Activated CD4-positive, alpha-beta T cell treated with anti-CD3 and anti-CD28 coated beads, Interleukin-2, amount 10 ng/mL, durations not matched to agents 24 days and 14 days (primary cell): ENCODE data around the gene CPT1B. TPM values are rescaled to one million over a fixed set of nuclear protein-coding genes. Genes with fewer than 3 reads are reported as not detected.
A peak's percentile ranks its signal among the peaks of the same experiment; 100 is the strongest.

Source experiments
- DNase-seq: peaks from one replicate; pipeline ENCODE4 v3.0.0; 2022
- H3K27ac Mint-ChIP-seq: one replicate; pipeline ENCODE4 v1.8.0; 2022; ENCODE audit warnings: mild to moderate bottlenecking, mixed read lengths
- H3K27me3 Mint-ChIP-seq: one replicate; pipeline ENCODE4 v1.8.0; 2022; ENCODE audit warnings: mixed read lengths
- H3K36me3 Mint-ChIP-seq: one replicate; pipeline ENCODE4 v1.8.0; 2022; ENCODE audit warnings: low read depth, mild to moderate bottlenecking, mixed read lengths
- H3K4me1 Mint-ChIP-seq: one replicate; pipeline ENCODE4 v1.8.0; 2021; ENCODE audit warnings: mixed read lengths
- H3K4me3 Mint-ChIP-seq: one replicate; pipeline ENCODE4 v1.8.0; 2022; ENCODE audit warnings: mild to moderate bottlenecking, moderate library complexity, mixed read lengths
- H3K9me3 Mint-ChIP-seq: one replicate; pipeline ENCODE4 v1.8.0; 2021; ENCODE audit warnings: mixed read lengths
- intact Hi-C: fragments of 100-400 bp; cut with micrococcal nuclease; formaldehyde crosslinking; loops from one replicate; pipeline ENCODE4 v1.15.1; 2023
- total RNA-seq: library from RNA; stranded (reverse); gene quantifications from 2 replicates; pipeline ENCODE4 v1.2.3, GENCODE V29; 2022

Gene CPT1B
- total RNA-seq, 1 donor from 2014 or later, result 71.5 TPM

DNA sequence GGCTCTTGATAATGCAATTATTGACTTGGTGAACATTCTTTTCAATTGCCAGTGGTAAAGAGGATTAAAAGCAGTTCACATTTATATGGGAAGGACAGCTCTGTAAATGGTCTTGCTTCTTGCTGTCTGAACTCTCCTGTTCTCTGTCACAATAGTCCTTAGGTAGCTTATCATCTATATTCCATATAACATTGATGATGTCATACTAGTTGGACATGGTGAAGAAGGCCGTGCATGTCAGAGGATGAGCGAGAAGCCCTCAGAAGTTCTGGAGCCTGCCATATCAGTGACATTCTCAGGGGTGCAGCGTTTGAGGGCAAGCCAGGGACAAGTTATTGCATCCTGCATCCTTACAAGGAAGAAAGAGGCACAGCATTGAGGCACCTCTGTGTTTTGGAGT is 7.0 kb upstream of the CPT1B start:
- peaks cover 10% of the 10 kb centered on the region for H3K36me3 Mint-ChIP-seq
- peaks cover 10% of the 10 kb centered on the region for H3K4me1 Mint-ChIP-seq
- DNase-seq, result no peak
- intact Hi-C loops, result no loop called here
- no peak overlapping the region for H3K27ac Mint-ChIP-seq
- H3K9me3 Mint-ChIP-seq, result no peaks in the 10 kb centered on the region
- no peak overlapping the region for H3K4me3 Mint-ChIP-seq
- H3K27me3 Mint-ChIP-seq, result peaks cover 3% of the 10 kb centered on the region

DNA sequence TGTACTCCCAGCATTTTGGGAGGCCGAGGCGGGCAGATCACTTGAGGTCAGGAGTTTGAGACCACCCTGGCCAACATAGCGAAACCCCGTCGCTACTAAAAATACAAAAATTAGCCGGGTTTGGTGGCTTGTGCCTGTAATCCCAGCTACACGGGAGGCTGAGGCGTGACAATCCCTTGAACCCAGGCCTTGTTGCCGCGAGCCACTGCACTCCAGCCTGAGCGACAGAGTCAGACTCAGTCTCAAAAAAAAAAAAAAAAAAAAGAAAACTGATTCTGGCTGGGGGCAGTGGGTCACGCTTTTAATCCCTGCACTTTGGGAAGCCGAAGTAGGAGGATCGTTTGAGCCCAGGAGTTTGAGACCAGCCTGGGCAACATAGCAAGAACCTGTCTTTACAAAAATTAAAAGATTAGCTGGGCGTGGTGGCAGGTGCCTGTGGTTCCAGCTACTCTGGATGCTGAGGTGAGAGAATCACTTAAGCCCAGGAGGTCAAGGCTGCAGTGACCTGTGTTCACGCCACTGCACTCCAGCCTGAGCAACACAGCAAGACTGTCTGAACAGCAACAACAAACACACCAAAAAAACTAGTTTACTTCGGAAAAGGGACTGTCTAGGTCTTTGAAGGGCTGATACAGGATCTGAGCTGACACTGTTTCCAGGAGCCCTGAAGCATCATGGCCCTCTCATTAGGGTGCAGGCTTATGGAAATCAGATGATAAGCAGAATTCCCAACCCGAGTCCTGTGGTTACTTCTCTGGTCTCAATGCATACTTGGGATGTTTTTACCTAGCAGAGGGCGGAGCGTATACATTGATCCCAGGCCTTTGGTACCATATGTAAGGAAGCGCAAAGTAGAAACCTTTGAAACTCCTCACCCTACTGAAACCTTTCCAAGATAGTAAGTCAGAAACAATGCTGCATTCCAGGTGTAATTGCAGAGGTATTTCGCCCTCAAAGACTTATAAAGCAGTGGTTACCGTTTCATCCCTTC is 6.2 kb upstream of the CPT1B start:
- no peak for DNase-seq
- peaks cover 14% of the 10 kb centered on the region for H3K4me1 Mint-ChIP-seq
- intact Hi-C loops, result no loop called here
- no peaks in the 10 kb centered on the region for H3K9me3 Mint-ChIP-seq
- H3K27ac Mint-ChIP-seq, result no peak overlapping the region
- H3K36me3 Mint-ChIP-seq, result peaks cover 15% of the 10 kb centered on the region
- no peaks in the 10 kb centered on the region for H3K27me3 Mint-ChIP-seq
- peak overlapping the region; percentile 93 for H3K4me3 Mint-ChIP-seq

DNA sequence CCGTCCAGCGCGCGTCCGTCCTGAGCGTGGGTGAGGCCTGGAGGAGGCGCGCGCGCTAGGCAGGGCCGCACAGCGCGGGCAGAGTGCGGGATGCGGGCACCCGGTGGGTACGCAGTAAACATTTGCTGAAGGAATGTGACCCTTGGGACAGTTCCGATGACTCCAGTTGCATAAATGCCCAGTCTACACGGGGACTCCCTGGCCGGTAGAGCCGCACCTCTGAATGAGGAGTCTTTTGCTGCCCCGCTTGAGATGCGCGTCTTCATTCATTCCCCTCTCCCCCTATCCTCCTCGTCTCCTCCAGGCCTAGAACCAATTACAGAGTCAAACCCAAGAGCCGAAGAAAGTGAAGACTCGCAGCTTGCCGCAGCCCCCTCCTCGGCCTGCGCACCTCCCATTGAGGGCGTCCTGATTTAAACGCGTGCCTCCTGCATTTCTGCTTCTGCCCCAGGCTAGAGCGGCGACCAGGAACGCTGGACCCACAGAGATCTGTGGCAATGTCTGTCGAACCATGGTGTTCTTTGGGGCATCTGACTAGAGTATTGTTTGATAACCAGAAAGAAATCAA is 5.2 kb upstream of the CPT1B start:
- H3K27ac Mint-ChIP-seq, result peak overlapping the region; percentile 87
- H3K4me3 Mint-ChIP-seq, result peak overlapping the region; percentile 93
- peaks cover 18% of the 10 kb centered on the region for H3K36me3 Mint-ChIP-seq
- peaks cover 14% of the 10 kb centered on the region for H3K4me1 Mint-ChIP-seq
- H3K27me3 Mint-ChIP-seq, result no peaks in the 10 kb centered on the region
- no peaks in the 10 kb centered on the region for H3K9me3 Mint-ChIP-seq
- no peak for DNase-seq
- intact Hi-C loops, result loop anchor here (1.0 to 2.0 kb wide), 4 partner anchors 45 to 58 kb away; partner anchors contain the start of genes ARSA, SCO2 and TYMP

DNA sequence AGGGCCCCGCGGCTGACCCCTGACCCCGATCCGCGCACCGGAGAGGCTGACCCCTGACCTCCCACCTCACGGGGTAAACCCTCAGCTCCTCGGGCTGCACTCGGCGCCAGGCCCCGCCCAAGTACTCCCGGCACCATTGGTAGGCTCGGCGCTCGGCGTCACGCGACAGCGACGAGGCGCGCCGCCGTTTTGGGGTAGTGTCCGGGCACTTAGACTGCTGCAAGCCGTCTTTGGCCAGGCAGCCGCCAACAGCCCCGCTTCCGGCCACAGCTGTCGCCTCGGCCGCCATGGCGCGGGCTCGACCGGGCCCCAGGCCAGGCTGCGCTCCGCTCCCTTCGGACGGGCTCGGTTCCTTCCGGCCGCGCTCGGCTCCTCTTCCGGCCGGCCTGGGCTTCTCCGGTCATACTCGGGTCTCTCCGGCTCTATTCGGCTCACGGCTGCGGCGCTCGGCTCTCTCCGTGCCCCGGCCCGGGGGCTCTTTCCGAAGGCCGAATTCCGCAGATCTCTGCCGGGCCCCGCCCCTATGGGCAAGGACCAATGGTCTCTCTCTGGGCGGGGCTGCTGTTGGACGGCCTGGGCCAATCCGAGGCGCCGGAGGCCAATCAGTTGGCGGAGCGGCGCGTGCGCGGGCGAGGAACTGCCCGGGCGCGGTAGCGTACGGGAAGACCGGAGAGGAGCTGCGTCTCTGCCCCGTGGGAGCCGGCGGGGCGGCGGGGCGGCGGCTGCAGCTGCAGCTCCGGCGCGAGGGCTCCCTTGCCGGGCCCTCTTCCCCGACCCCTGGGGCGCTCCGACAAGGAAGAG is 4.5 kb upstream of the CPT1B start, which contains the start of gene CHKB:
TSS of gene CHKB (minus strand) at position 357 of the 801 bp plus-strand sequence. CDS start at position 289, 68 bp downstream.
- intact Hi-C loops, result loop anchor here (1.0 to 2.0 kb wide), 8 partner anchors 19 to 112 kb away; partner anchors contain the start of genes ARSA, LMF2, SCO2 and TYMP
- H3K27me3 Mint-ChIP-seq, result no peaks in the 10 kb centered on the region
- peaks cover 18% of the 10 kb centered on the region for H3K36me3 Mint-ChIP-seq
- peaks cover 14% of the 10 kb centered on the region for H3K4me1 Mint-ChIP-seq
- peak; percentile 100 for DNase-seq
- peak within 1 kb of the TSS; percentile 93 for H3K4me3 Mint-ChIP-seq
- H3K27ac Mint-ChIP-seq, result peak within 1 kb of the TSS; percentile 93
- H3K9me3 Mint-ChIP-seq, result no peaks in the 10 kb centered on the region

DNA sequence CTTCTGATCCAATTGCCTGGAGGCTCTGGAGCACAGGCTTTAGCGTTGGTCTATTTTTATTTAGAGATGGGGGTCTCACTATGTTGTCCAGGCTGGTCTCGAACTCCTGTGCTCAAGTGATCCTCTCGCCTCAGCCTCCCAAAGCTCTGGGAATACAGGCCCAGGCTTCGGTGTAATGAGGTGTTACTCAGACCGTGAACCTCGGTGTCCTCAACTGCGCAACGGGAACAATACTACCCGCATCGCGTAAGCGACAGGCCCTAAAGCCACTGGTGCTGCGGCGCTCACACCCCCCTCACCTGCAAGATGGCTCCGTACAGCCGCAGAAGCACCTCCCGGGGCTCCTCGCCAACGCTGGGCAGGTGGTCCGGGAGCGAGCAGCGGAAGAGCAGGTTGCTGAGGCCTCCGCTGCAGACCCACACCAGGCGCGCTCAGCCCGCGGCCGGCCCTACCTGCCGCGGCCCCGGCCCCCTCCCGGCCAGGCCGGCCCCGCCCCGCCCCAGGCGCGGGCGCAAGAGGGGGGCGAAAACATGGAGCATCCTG is 3.8 kb upstream of the CPT1B start:
- intact Hi-C loops, result loop anchor here (1.0 to 2.0 kb wide), 7 partner anchors 19 to 112 kb away; partner anchors contain the start of genes ARSA, LMF2 and TYMP
- Mint-ChIP-seq H3K36me3 (peaks cover 25% of the 10 kb centered on the region), H3K9me3 (no peaks in the 10 kb centered on the region), H3K27me3 (no peaks in the 10 kb centered on the region), H3K4me1 (peaks cover 17% of the 10 kb centered on the region), H3K4me3 (peak overlapping the region; percentile 93), H3K27ac (peak overlapping the region; percentile 93)
- DNase-seq, result no peak

DNA sequence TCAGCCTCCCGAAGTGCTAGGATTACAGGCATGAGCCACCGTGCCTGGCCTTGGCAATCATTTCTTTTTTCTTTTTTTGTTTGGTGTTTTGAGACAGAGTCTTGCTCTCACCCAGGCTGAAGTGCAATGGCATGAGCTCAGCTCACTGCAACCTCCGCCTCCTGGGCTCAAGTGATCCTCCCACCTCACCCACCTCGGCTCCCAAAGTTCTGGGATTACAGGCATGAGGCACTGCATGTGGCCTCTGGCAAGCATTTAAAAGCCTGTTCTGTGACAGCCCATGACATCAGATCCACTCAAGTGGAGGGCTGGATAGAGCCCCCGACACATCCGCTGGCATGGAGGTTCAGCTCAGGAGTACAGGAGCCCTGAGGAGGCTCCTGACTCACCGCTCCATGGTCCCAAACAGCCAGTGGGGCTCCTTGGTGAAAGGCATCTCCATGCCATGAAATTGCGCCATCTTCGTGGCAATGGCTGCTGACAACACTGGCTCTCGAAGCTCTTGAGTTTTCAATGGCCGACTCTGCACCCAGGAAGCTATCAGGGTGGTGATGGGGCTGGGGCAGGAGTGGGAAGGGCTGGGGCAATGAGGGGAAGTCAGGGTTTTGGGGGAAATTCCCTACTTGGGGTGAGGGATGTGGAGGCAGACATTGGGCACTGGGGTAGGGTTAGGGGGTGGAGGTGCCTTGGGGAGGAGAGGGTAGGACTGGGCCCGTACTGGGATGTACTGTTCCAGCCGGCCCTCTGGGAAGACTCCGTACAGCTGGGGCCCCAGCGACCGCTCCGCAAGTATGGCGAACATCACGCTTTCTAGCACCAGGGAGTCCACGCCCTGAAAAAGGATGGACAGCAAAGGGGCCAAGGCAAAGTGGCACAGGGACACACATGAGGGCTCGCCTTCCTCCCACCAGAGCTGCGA is 3.1 kb upstream of the CPT1B start:
- no peak for DNase-seq
- intact Hi-C loops, result no loop called here
- H3K4me1 Mint-ChIP-seq, result peaks cover 17% of the 10 kb centered on the region
- peak overlapping the region; percentile 75 for H3K27ac Mint-ChIP-seq
- no peaks in the 10 kb centered on the region for H3K27me3 Mint-ChIP-seq
- peak overlapping the region; percentile 93 for H3K4me3 Mint-ChIP-seq
- H3K36me3 Mint-ChIP-seq, result peaks cover 31% of the 10 kb centered on the region
- H3K9me3 Mint-ChIP-seq, result no peaks in the 10 kb centered on the region

DNA sequence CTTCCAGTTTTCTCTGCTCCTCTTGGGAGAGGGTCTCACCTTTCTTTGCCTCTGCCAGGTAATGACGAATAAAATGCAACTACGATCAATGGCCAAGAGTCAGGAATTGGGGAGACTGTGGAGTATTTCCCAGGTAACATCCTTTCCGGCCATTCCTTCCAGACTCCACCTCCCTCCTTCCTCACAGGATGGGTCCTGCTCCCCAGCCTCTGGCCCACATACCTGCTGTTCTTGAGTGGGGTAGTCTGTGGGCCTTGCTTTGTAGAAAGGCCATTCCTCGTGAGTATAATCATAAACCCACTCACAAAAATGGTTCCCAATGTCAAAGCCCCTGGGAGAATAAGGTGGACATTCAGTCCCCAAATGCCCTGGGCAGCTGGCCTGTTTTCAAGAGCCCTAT is 1.5 kb upstream of the CPT1B start:
- intact Hi-C loops, result no loop called here
- H3K4me3 Mint-ChIP-seq, result no peak overlapping the region

DNA sequence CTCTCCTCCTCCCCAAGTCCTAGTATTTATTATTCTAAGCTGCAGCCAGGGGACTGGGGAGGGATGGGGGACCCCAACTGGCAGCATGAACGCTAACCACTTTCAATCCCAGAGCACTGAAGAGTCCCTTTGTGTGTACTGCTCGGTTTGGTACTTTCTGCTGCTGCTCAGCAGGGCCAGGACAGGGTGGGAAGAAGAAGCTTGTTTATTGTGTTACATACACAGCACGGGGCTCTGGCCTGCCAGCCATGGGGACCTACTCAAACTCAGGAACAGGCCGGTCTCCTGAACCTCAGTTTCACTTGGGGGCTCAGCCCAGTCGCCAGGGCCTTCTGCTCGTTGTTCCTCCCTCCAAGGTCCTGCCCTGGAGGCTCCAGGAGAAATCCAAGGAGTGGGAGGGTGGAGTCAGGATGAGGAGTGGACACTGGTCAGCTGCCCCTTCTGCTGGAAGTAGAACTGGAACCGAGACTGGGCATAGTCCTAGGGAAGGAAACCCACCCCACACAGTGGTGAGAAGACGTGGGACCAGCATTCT is 616 bp upstream of the CPT1B start:
- Mint-ChIP-seq H3K27ac (no peak overlapping the region), H3K36me3 (peaks cover 39% of the 10 kb centered on the region), H3K9me3 (no peaks in the 10 kb centered on the region), H3K4me3 (no peak overlapping the region), H3K4me1 (peaks cover 16% of the 10 kb centered on the region), H3K27me3 (no peaks in the 10 kb centered on the region)
- DNase-seq, result no peak
- intact Hi-C loops, result no loop called here

More for the DNA sequence above, 1.5 kb upstream of the CPT1B start:
- Mint-ChIP-seq H3K36me3 (peaks cover 39% of the 10 kb centered on the region), H3K4me1 (peaks cover 17% of the 10 kb centered on the region), H3K27ac (no peak overlapping the region), H3K27me3 (no peaks in the 10 kb centered on the region), H3K9me3 (no peaks in the 10 kb centered on the region)
- DNase-seq, result no peak

DNA sequence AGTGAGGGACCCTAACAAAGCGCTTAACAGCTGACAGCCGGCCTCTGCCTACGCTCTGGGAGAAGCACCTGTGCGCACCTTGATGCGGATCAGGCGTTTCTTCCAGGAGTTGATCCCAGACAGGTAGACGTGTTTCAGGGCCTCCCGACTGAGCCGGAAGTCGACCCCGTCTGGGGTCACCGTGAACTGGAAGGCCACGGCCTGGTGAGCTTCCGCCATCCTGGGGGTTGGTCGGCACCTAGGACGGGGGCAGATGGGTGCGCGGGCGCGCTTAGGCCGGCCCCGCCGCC is 585 bp downstream of the CPT1B start:
- no peak for DNase-seq
- peaks cover 41% of the 10 kb centered on the region for H3K36me3 Mint-ChIP-seq
- peak overlapping the region; percentile 64 for H3K27ac Mint-ChIP-seq
- no peaks in the 10 kb centered on the region for H3K9me3 Mint-ChIP-seq
- peaks cover 10% of the 10 kb centered on the region for H3K4me1 Mint-ChIP-seq
- intact Hi-C loops, result no loop called here
- no peak overlapping the region for H3K4me3 Mint-ChIP-seq
- no peaks in the 10 kb centered on the region for H3K27me3 Mint-ChIP-seq

DNA sequence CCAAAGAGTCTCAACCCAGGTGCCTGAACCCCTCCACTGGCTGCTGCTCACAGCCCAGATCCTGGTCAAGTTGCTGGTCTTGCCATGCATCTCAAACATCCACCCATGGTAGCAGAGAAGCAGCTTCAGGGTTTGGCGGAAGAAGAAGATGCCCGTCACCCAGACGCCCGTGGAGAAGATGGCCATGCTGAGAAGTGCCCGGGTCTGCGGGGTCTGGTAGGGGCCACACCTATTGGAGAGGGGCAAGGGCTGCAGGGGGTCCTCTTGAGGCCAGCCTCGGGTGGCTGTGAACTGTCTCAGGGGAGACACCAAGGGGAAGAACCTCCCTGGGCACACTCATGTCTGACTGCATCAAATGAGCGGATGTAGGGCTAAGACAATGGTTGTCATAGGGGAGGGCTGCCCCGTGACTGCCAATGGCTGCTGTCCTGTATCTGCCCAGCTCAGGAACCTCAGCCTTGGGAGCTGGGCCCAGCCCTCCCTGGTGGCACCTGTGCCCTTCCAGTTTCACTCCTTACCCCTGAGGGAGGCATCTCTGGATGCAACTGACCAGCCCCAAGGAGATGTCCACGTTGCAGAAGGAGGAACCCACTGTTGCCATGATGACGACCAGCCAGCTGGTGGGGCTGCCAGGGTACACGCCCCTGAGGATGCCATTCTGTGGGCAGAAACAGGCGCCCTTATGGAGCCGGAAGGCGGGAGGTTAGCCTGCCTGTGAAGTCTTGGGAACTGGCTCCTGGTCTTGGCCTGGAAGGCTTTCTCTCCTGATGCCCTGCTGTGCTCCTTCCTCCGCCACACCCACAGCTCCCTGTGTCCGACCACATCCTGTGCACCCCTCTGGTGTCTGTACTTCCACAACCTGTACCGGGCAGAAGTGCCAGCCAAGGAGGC is 1.2 kb downstream of the CPT1B start:
- Mint-ChIP-seq H3K4me1 (peaks cover 10% of the 10 kb centered on the region), H3K9me3 (no peaks in the 10 kb centered on the region), H3K4me3 (no peak overlapping the region), H3K36me3 (peaks cover 47% of the 10 kb centered on the region), H3K27me3 (no peaks in the 10 kb centered on the region), H3K27ac (peak overlapping the region; percentile 64)
- intact Hi-C loops, result no loop called here
- DNase-seq, result no peak

DNA sequence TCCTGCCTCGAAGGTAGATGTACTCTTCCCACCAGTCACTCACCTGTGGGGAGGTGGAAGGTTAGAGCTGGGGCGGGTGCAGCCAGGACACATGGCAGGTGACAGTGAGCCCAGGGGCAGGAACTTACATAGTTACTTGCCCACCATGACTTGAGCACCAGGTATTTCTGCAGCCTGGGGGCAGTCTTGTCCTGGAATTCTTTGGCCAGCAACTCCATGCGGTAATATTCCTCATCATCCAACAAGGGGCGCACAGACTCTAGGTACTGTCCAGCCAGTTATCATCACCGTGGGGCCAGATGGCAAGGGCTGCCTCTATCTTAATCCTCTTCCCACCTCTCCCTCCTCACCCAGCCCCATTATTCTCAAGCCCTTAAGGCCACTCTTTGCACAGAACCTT is 2.2 kb downstream of the CPT1B start:
- H3K9me3 Mint-ChIP-seq, result no peaks in the 10 kb centered on the region
- no peak for DNase-seq
- H3K27me3 Mint-ChIP-seq, result no peaks in the 10 kb centered on the region
- peaks cover 49% of the 10 kb centered on the region for H3K36me3 Mint-ChIP-seq
- H3K4me3 Mint-ChIP-seq, result no peak overlapping the region
- peaks cover 7% of the 10 kb centered on the region for H3K4me1 Mint-ChIP-seq
- intact Hi-C loops, result no loop called here
- no peak overlapping the region for H3K27ac Mint-ChIP-seq
